Stimulated activated CD4-positive, alpha-beta T cell treated with anti-CD3 and anti-CD28 coated beads, TNF-alpha, amount 100 ng/mL, for 1 hour (primary cell): Measurements from ENCODE around the gene ING4.
"Not testable (repeated sequence)": the region's sequence is repeated elsewhere in the genome, so short reads cannot be mapped to it uniquely, and the experiment has no call there.

ENCODE experiments used
- DNase-seq, 3 donors: peaks; one replicate each; pipeline ENCODE4 v3.0.0-alpha.2; 2020; ENCODE audit warnings: low read depth in 3 of 3, low spot score in 1 of 3

ING4 gene

GRCh38 chr12:6662906-6663742, at the start of gene ING4:
Gene ING4 (minus strand): TSS chr12:6663119. CDS start chr12:6663101, 18 bp downstream.
- peak; percentile 82 to 92 (median 90) for DNase-seq

- DNase-seq = no peak
Observed at GRCh38 chr12:6708960-6709394, 46.1 kb upstream of the ING4 start.

- DNase-seq = not testable (repeated sequence)
Observed at GRCh38 chr12:6708351-6708750, 45.4 kb upstream of the ING4 start.

GRCh38 chr12:6703631-6704030, 40.7 kb upstream of the ING4 start:
- DNase-seq = no peak

- no peak for DNase-seq
Observed at GRCh38 chr12:6701078-6701768, 38.3 kb upstream of the ING4 start.

- peak in 1 of 3 donors; percentile 36 for DNase-seq
Observed at GRCh38 chr12:6700646-6701051, 37.7 kb upstream of the ING4 start, which contains the start of gene PIANP. Gene PIANP (minus strand): TSS chr12:6700815. CDS start chr12:6698061, 2,754 bp downstream.

GRCh38 chr12:6699989-6700645, 37.2 kb upstream of the ING4 start:
- no peak for DNase-seq

- DNase-seq = no peak
Observed at GRCh38 chr12:6699259-6699988, 36.5 kb upstream of the ING4 start.

GRCh38 chr12:6698352-6699046, 35.6 kb upstream of the ING4 start:
- no peak for DNase-seq

GRCh38 chr12:6697584-6698351, 34.8 kb upstream of the ING4 start:
- no peak for DNase-seq

- DNase-seq = no peak
Observed at GRCh38 chr12:6696690-6697583, 34.0 kb upstream of the ING4 start.

GRCh38 chr12:6695313-6696045, 32.6 kb upstream of the ING4 start:
- DNase-seq = no peak

GRCh38 chr12:6694701-6695100, 31.8 kb upstream of the ING4 start:
- DNase-seq = no peak

- DNase-seq = no peak
Observed at GRCh38 chr12:6693832-6694355, 31.0 kb upstream of the ING4 start.

- DNase-seq = no peak
Observed at GRCh38 chr12:6692888-6693287, 30.0 kb upstream of the ING4 start.

- DNase-seq = no peak
Observed at GRCh38 chr12:6691473-6691872, 28.6 kb upstream of the ING4 start.

GRCh38 chr12:6688999-6689882, 26.3 kb upstream of the ING4 start, which contains the start of gene ZNF384:
Gene ZNF384 (minus strand): TSS chr12:6689375. CDS start chr12:6679520, 9,855 bp downstream.
- DNase-seq = peak; percentile 81 to 91 (median 90)
